MCF 10A (cell line): ENCODE results near the gene TGFBR1. TPM values are rescaled to one million over a fixed set of nuclear protein-coding genes. Genes with fewer than 3 reads are reported as not detected.

Experiments
- BruUV-seq: library from RNA; stranded (reverse); fragments of 400-500 nt; replicated peaks from 2 replicates; lab custom pipeline; 2021; lab: Mats Ljungman, UMichigan
- CTCF ChIA-PET: fragments of 300-600 bp; sonication (Branson Sonifier 250); formaldehyde crosslinking; extraction: SDS; loops from one replicate; lab custom pipeline; 2021; ENCODE audit warnings: antibody characterized with exemption, inconsistent platforms; lab: Yijun Ruan, JAX
- POLR2A ChIA-PET: fragments of 300-600, 350-650 bp; sonication (Branson Sonifier 250); formaldehyde crosslinking; extraction: SDS; loops from one replicate; lab custom pipeline; 2020; ENCODE audit warnings: antibody characterized with exemption, inconsistent platforms; lab: Yijun Ruan, JAX
- DNase-seq: peaks from one replicate; pipeline ENCODE4 v3.0.0-alpha.2; 2018; ENCODE audit not compliant: unreplicated experiment
- H3K27ac Mint-ChIP-seq: one replicate; pipeline ENCODE4 v1.8.0; 2022; ENCODE audit warnings: mild to moderate bottlenecking, low read depth, mixed read lengths; ENCODE audit not compliant: unreplicated experiment
- H3K27me3 Mint-ChIP-seq: one replicate; pipeline ENCODE4 v1.8.0; 2022; ENCODE audit warnings: mixed read lengths; ENCODE audit not compliant: insufficient read depth, unreplicated experiment
- H3K36me3 Mint-ChIP-seq: one replicate; pipeline ENCODE4 v1.8.0; 2022; ENCODE audit warnings: mild to moderate bottlenecking, moderate library complexity, mixed read lengths; ENCODE audit not compliant: insufficient read depth, unreplicated experiment
- H3K4me1 Mint-ChIP-seq: one replicate; pipeline ENCODE4 v1.8.0; 2022; ENCODE audit warnings: mixed read lengths; ENCODE audit not compliant: insufficient read depth, unreplicated experiment
- H3K4me3 Mint-ChIP-seq: one replicate; pipeline ENCODE4 v1.8.0; 2022; ENCODE audit warnings: mild to moderate bottlenecking, moderate library complexity, mixed read lengths; ENCODE audit not compliant: unreplicated experiment
- H3K9me3 Mint-ChIP-seq: one replicate; pipeline ENCODE4 v1.8.0; 2022; ENCODE audit warnings: mixed read lengths; ENCODE audit not compliant: unreplicated experiment
- intact Hi-C: fragments of 100-400 bp; cut with micrococcal nuclease; formaldehyde crosslinking; loops from 2 replicates; pipeline ENCODE4 v1.14.1; 2022
- total RNA-seq: library from RNA; stranded (reverse); gene quantifications from 2 replicates; pipeline ENCODE4 v1.2.3, GENCODE V29; 2022
- TF ChIP-seq, protein P1 (sequence below): fragments of 200-600 bp; IDR thresholded peaks from one replicate; pipeline ENCODE4 v1.8.0; 2022; ENCODE audit warnings: antibody characterized with exemption, mild to moderate bottlenecking; ENCODE audit not compliant: unreplicated experiment

TGFBR1 gene
- total RNA-seq, 1 experiment from 2014 or later: 27.6 TPM

DNA sequence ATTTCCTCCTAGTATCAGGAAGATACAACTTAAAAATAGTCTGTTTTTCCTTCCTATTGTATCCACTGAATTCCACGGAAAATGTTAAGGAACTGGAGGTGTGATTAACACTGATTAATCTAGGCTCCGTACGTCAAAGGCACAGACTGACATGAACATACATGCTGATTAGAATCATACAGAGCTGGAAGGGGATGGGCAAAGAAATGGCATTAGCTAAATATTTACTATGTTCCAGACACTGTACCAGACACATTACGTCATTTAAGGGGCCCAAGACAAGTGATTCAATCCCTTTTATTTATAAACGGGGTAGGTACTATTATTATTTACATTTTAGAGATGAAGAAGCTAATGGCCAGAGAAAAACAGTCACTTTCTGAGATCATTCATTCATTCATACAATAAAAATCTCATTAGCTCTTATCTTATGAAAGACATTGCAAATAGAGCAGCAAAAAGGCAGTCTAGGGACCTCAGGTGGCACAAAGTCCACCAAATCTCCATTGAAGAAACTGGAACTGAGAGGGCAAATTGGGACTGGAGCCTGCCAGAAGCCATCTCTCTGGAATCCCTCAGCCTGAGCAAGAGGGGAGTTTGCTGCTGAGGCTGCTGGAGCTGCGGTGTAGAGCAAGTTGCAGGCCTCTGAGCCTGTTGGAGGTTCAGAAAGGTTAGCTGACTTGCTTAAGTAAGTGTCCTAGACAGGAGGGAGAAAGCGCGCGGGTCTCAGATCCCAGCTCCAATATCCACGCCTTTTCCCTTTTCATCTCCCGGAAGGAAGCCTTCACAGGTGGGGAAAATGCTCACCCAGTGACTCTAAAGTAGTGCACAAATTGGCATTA, 1.6 kb upstream of the TGFBR1 start:
- Mint-ChIP-seq H3K4me3 (peak overlapping the region; percentile 91), H3K9me3 (no peaks in the 10 kb centered on the region), H3K4me1 (peaks cover 36% of the 10 kb centered on the region), H3K36me3 (no peaks in the 10 kb centered on the region), H3K27ac (peak overlapping the region; percentile 88), H3K27me3 (no peaks in the 10 kb centered on the region)
- intact Hi-C loops: no loop called here
- ChIA-PET CTCF (interaction anchor here (0.6 to 4.0 kb wide), 21 partner anchors 10 to 1179 kb away, joined by 3 to 24 read pairs (median 3); no protein-coding TSS in a partner anchor), POLR2A (interaction anchor here (0.6 to 3.4 kb wide), 10 partner anchors 9 to 875 kb away, joined by 3 to 20 read pairs (median 4); partner anchors contain the start of genes ALG2 and SEC61B)
- no TSS peak for BruUV-seq
- no peak for DNase-seq
- TF ChIP-seq, protein P1, sequence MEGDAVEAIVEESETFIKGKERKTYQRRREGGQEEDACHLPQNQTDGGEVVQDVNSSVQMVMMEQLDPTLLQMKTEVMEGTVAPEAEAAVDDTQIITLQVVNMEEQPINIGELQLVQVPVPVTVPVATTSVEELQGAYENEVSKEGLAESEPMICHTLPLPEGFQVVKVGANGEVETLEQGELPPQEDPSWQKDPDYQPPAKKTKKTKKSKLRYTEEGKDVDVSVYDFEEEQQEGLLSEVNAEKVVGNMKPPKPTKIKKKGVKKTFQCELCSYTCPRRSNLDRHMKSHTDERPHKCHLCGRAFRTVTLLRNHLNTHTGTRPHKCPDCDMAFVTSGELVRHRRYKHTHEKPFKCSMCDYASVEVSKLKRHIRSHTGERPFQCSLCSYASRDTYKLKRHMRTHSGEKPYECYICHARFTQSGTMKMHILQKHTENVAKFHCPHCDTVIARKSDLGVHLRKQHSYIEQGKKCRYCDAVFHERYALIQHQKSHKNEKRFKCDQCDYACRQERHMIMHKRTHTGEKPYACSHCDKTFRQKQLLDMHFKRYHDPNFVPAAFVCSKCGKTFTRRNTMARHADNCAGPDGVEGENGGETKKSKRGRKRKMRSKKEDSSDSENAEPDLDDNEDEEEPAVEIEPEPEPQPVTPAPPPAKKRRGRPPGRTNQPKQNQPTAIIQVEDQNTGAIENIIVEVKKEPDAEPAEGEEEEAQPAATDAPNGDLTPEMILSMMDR: no peak

DNA sequence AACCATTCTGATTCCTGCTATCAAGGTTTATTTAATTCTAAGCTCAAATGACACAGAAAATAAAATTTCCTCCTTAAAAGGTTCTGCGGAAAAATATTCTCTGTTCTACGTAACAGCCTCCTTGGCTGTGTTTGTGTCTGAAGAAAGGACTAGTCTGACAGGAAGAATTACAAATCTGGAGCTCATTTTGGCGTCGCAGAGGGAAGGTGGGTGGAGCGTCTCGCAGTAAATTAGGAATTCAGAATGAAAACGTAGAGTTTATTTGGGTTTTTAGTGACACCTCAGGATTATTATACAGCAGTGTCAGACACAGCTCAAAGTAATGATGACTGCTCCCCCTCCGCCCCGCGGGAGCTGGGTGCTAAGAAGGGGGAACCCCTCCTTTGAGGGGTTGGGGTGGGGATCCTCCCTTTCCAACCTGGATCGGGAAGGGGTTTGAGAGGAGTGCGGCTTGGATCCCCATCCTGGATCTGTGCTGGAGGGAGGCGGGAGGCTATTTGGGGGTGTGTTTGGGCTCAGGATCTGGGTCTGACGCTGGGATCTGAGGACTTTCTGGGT, 933 bp upstream of the TGFBR1 start:
- TF ChIP-seq, protein P1: no peak
- POLR2A ChIA-PET: interaction anchor here (0.6 to 3.4 kb wide), 9 partner anchors 9 to 874 kb away, joined by 3 to 20 read pairs (median 4); partner anchors contain the start of genes ALG2 and SEC61B
- TSS peak; percentile 51 for BruUV-seq
- Mint-ChIP-seq H3K27ac (peak overlapping the region; percentile 88), H3K9me3 (no peaks in the 10 kb centered on the region), H3K36me3 (no peaks in the 10 kb centered on the region), H3K4me3 (peak overlapping the region; percentile 91), H3K4me1 (peaks cover 39% of the 10 kb centered on the region), H3K27me3 (no peaks in the 10 kb centered on the region)
- DNase-seq: no peak
- CTCF ChIA-PET: interaction anchor here (0.6 to 4.0 kb wide), 24 partner anchors 9 to 1276 kb away, joined by 3 to 24 read pairs (median 3); no protein-coding TSS in a partner anchor
- intact Hi-C loops: no loop called here

DNA sequence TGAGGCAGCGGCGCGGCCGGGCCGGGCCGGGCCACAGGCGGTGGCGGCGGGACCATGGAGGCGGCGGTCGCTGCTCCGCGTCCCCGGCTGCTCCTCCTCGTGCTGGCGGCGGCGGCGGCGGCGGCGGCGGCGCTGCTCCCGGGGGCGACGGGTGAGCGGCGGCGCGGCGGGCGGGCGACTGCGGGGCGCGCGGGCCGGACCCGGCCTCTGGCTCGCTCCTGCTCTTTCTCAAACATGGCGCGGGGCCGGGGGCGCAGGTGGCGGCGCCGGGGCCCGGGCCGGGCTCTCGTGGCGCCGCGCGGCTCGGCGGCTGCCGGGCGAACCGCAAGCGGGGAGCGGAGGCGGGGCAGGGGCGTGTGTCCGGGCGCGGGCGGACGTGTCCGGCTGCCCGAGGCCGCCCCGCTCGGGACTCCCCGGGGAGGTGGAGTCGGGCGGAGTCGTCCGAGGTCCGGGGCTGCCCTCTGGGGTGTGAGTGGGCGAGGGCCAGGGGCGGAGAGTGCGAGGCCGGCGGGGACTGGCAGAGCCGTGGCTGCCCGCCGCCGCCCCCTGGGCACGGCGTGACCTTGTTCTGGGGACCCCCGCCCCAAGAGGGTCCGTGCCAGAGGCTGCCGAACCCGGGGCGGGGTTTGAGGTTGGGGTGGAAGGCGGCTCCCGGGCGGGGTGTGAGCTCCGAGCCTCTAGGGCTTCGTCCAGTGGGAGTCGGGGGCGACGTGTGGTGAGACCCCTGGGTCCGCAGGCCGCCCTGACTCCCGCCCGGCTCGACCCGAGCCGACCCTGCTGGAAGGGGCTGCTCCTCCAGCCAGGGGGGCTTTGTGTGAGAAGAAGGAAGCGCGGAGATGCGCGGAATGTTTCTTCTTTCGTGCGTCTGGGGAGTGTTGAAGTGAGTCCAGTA, 485 bp downstream of the TGFBR1 start:
- H3K9me3 Mint-ChIP-seq: no peaks in the 10 kb centered on the region
- peak overlapping the region; percentile 88 for H3K27ac Mint-ChIP-seq
- intact Hi-C loops: no loop called here
- H3K27me3 Mint-ChIP-seq: no peaks in the 10 kb centered on the region
- H3K36me3 Mint-ChIP-seq: no peaks in the 10 kb centered on the region
- peak overlapping the region; percentile 91 for H3K4me3 Mint-ChIP-seq
- DNase-seq: peak; percentile 72
- BruUV-seq: no TSS peak
- TF ChIP-seq, protein P1: no peak
- peaks cover 53% of the 10 kb centered on the region for H3K4me1 Mint-ChIP-seq
- ChIA-PET POLR2A (interaction anchor here (0.6 to 3.4 kb wide), 17 partner anchors 9 to 1324 kb away, joined by 3 to 20 read pairs (median 4); partner anchors contain the start of genes ALG2 and SEC61B), CTCF (interaction anchor here (0.6 to 4.0 kb wide), 6 partner anchors 35 to 107 kb away, joined by 3 to 24 read pairs (median 4); no protein-coding TSS in a partner anchor)
